CD4-positive, alpha-beta T cell treated with Interleukin-2 at 100 ng/mL for 4 hours (primary cell): ENCODE measurements around the gene SWAP70.
A peak's percentile ranks its signal among the peaks of the same experiment; 100 is the strongest.
"Not testable (repeated sequence)": the region's sequence is repeated elsewhere in the genome, so short reads cannot be mapped to it uniquely, and the experiment has no call there.

Experiments
- DNase-seq: peaks from one replicate; pipeline ENCODE4 v3.0.0-alpha.2; 2020; ENCODE audit warnings: low spot score

The SWAP70 gene

GRCh38 chr11:9722023-9722422 is 58.1 kb downstream of the SWAP70 start:
- no peak for DNase-seq

DNA sequence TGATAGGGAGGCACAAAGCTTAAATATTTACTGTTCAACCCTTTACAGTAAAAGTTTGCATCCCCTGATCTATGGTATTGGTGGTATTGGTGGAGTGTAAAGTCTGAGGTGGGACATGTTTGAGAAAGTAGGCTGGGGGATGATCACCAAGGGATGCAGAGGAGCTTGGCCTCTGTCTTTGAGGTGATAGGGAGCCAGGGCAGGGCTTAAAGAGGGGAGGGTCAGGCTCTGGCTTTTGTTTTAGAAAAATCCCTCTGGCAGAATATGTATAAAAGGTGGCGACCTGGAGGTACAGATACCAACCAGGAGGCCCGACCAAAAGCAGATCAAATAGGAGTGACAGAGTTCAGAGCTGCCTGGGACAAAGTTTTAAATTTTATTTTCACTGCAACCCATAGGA is 59.0 kb downstream of the SWAP70 start:
- no peak for DNase-seq

DNA sequence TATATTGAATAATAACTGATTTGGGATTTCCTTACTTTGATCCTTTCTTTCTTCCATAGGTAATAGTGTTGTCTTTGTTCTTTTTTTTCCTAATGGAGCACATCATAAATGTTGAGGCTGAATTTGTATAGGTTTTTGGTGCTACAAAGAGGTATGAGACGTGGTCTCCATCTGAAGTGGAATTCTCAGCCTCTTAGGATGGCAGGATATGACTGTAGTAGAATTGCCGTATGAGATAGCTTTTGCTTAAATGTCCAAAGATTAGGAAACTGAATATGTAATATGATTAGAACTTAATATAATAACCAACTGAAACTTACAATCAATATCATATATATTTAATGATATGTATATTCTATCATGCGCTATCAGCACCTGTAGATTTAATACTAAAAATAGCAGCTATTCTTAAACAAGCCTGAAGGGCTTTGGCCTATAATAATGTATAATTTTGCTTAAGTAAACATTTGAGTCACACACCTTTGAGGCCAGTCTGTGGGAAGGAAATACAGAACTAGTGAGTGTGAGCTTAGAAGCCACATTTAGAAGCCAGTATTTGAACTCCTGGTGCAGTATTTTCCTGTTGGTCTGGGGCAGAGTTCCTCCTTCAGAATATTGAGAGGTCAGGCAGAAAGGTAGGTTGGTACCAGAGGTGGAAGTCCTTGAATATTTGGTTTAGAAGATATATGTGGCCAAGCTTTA is 62.6 kb downstream of the SWAP70 start:
- no peak for DNase-seq

DNA sequence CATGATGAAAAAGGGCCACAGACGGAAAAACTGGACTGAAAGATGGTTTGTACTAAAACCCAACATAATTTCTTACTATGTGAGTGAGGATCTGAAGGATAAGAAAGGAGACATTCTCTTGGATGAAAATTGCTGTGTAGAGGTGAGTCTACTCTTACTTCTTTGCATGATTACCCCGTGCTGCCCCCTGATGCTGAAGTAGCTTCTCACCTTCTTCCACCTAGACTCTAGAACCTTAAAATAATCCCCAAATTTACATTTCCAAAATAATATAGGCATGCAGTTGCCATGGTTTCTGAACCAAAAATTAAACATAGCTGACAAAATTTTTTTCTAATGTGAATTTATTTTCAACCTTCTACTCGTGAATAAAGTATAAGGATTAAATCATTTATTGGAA is 64.2 kb downstream of the SWAP70 start:
- no peak for DNase-seq

DNA sequence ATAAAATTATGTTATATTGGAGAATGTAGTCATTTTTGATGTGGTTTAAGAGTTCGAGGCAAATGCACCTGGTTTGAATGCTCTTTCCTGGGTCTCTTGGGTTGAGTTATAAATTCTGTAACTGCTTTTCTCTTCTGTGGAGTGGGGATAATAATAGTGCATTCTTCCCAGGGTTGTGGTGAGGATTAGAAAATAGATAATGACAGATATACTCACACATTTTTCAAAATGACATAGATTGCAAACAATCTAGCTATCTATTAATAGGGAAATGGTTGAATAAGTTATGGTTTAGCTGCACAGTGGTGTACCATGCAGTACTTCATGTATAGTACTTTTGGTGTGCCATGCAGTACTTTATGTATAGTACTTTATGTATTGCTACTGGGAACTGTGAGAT is 67.4 kb downstream of the SWAP70 start:
- DNase-seq = no peak

- no peak for DNase-seq
Measured at GRCh38 chr11:9732453-9732852, 68.6 kb downstream of the SWAP70 start.

GRCh38 chr11:9733212-9733611 is 69.3 kb downstream of the SWAP70 start:
- no peak for DNase-seq

- DNase-seq = no peak
Measured at GRCh38 chr11:9735236-9735635, 71.4 kb downstream of the SWAP70 start.

DNA sequence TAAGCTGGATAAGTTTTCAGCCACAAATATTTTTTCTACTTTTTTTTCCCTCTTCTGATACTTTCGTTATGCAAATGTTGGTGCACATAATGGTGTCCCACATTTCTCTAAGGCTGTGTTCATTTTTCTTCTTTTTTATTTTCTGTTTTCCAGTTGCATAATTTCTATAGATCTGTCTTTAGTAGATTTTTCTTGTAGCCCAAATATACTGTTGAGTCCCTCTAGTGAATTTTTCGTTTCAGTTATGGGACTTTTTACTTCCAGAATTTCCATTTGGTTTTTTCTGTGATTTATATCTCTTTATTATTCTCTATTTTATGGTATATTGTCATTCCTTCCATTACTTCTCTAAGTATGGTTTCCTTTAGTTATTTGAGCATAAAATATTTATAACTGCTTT is 72.0 kb downstream of the SWAP70 start:
- no peak for DNase-seq

GRCh38 chr11:9736365-9736764 is 72.5 kb downstream of the SWAP70 start:
- no peak for DNase-seq

DNA sequence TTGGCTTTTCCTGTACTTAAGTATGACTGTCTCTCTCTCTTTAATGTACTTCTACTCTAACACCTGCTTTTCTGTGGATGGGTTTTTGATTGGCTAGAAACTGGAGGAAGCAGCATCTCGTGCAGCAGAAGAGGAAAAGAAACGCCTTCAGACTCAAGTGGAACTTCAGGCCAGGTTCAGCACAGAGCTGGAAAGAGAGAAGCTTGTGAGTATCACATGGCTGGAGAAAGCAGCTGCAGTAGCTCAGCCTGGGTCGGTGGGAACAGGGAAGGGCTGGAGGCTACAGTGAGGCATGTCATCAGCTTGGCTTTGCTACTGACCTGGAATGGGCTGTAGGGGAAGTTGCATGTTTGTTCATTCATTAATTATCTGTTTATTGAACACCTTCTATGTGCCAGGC is 74.2 kb downstream of the SWAP70 start:
- DNase-seq = no peak

DNA sequence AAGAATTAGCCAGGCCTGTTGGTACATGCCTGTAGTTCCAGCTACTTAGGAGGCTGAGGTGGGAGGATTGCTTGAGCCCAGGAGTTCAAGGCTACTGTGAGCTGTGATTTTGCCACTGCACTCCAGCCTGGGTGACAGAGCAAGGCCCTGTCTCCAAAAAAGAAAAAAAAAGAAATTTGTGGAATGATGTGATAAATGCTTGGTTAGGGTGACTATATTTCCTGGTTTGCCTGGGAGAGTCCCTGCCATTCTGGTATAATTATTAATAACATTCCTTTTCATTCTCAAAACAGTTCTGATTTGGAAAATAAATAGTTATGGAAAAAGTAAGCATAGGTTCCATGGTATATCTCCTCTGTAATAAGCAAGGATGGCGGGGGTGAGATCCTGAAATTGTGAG is 74.8 kb downstream of the SWAP70 start:
- no peak for DNase-seq

DNA sequence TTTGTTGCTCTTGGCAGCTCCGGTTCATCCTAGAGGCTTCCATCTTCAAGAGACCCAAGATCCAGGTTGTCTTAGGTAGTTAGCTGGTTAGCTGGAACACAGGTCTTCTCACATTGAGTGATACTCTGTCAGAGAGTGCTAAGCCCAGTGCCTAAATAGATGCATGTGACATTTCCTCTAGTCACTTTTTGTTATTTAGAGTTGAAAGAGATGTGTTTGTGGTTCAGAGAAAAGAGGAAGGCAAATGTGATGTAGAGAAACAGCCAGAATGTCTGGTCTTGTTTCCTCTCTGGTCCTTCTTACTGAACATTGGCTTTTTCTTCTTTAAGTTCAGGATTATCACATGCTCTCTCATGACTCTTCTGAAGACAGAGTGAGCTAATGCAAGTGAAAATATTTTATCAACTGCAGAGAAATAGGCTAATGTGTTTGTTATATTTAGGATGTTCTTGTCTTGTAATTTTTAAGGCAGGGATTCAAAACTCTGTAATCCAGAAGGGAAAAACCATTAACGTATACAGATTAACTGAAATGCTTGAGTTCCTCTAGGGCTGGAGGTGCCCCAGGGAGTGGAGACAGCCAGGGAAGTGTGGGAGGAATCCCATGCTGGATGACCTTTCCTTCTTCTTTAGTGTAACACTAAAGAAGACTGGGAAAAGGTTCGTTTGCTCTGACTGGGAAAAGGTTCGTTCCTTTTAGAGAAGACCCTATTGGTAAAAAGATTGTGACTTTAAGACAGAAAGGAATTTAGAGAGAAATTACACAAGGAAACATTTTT is 75.4 kb downstream of the SWAP70 start:
- DNase-seq = no peak

- no peak for DNase-seq
Measured at GRCh38 chr11:9740202-9740883, 76.5 kb downstream of the SWAP70 start.

DNA sequence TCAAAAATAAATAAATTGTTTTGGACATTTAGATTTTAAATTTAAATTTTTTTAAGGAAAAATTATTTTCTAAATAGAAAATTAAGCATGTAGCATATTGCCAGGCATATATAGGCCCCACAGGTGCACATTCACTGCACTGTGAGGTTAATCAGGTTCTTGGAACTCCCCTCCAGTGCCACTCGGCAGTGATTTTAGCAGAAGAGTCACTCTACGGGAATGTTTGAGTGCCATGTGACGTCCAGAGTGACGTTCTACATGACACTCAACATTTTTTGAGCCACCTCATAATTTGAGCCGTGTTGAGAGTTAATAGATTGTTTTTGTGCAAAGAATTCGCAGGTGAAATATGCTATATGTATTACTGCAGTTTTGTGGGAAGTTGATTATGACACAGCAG is 77.4 kb downstream of the SWAP70 start:
- DNase-seq = no peak

- DNase-seq = not testable (repeated sequence)
Measured at GRCh38 chr11:9743512-9743911, 79.6 kb downstream of the SWAP70 start.

DNA sequence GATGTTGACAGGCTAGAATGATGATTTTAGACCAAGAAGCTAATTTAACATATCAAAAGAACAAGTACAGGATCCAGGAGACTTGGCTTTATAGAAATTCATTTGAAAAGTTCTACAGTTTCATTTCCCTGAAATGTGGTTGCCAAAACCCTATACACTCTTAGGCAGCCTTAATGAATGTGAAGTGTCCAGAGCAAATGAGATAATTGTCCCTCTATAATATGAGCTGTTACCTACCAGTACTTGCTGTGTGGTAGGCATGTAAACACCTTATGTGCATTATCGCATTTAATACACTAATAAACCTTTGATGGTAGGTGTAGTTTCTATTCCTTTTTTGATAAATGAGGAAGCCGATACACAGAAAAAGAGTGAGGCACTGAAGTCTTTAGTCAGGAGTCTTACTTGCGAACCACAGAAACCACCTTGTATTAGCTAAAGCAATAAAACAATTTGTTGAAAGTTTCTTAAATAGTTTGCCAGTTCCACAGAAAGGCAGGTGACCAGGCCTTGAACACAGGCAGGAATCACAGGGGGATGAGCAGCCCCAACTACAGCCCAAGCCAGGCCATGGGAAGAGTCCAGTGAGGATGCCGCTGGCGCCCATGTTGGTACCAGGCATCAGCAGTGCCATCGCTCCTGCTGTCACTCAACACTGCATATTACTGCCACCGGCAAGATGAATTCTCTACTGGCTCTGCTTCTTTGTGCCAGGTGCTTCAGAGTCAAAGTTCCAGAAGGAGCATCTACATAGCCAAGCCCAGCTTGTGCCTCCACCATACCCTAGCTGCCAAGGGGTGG is 81.7 kb downstream of the SWAP70 start:
- DNase-seq = no peak

- DNase-seq = no peak
Measured at GRCh38 chr11:9747229-9747628, 83.4 kb downstream of the SWAP70 start.

- DNase-seq = no peak
Measured at GRCh38 chr11:9747828-9748227, 84.0 kb downstream of the SWAP70 start.

- peak; percentile 67 for DNase-seq
Measured at GRCh38 chr11:9748361-9748970, 84.6 kb downstream of the SWAP70 start.

DNA sequence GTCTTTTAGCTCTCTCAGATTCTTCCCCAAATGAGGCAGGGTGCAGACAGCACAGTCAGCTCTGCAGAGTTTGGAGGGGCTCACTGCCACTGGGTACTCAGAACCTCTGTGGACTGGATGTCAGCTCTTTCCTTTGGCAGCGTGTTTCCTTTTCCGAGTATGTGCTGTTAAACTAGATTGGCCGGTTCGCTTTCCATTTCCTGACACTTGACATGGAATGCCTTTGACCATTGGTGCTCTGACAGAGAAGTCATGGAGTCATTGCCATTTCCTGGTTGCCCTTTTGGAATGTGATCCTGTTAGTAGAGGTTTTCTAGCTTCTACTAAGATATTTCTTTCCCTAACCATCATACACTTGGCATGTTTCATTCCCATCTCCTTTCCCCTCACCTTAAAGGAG is 86.7 kb downstream of the SWAP70 start:
- no peak for DNase-seq

DNA sequence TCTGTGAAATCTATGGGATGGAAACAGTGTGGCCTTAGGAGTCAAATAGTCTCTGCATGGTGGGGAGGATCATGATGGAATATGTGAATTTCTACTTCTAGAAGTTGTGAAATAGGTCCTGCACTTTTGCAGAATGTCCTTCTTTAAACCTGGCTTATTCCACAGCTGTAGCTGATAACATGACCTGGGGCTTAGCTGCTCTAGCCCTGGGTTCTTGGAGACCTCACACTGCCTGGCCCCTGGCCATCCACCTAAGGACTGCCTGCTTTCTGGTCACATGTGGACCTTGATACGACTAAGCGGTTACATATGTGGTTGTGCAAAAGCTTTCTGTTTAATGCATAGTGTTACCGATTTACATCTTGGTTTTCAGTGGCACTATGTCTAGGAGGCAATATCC is 88.2 kb downstream of the SWAP70 start:
- no peak for DNase-seq
